ENCODE data around the gene CCDC69.

Gene CCDC69

DNA sequence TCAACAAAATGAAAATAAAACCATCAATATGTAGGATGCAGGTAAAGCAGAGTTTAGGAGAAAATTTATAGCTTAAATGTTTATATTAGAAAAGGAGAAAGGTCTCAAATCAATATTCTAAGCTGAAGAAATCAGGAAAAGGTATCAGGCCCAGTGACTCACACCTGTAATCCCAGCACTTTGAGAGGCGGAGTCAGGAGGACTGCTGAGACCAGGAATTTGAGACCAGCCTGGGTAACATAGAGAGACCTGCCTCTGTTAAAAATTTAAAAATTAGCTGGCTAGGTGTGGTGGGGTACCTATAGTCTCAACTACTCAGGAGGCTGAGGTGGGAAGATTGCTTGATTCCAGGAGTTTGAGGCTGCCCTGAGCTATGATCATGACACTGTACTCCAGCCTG, 32.2 kb downstream of the CCDC69 start:
- no peaks in the 10 kb centered on the region for H3K27me3 ChIP-seq (ENCODE audit: insufficient read depth, low read length)
- no peak overlapping the region for H3K27ac ChIP-seq (ENCODE audit: low read depth, low read length, poor library complexity, severe bottlenecking)
- no peaks in the 10 kb centered on the region for H3F3A ChIP-seq (ENCODE audit: insufficient read depth, low read length)
- peaks cover 13% of the 10 kb centered on the region for H3K9me3 ChIP-seq (ENCODE audit: low read length)
- H3K9ac ChIP-seq (ENCODE audit: low read length) = no peak overlapping the region
- peaks cover 19% of the 10 kb centered on the region for H3K79me2 ChIP-seq (ENCODE audit: insufficient read depth, low read length)
- no peak for TF ChIP-seq EZH2 (IDR thresholded peaks at IDR 0.05; ENCODE audit: borderline replicate concordance, low read length)
- TF ChIP-seq, protein P1, sequence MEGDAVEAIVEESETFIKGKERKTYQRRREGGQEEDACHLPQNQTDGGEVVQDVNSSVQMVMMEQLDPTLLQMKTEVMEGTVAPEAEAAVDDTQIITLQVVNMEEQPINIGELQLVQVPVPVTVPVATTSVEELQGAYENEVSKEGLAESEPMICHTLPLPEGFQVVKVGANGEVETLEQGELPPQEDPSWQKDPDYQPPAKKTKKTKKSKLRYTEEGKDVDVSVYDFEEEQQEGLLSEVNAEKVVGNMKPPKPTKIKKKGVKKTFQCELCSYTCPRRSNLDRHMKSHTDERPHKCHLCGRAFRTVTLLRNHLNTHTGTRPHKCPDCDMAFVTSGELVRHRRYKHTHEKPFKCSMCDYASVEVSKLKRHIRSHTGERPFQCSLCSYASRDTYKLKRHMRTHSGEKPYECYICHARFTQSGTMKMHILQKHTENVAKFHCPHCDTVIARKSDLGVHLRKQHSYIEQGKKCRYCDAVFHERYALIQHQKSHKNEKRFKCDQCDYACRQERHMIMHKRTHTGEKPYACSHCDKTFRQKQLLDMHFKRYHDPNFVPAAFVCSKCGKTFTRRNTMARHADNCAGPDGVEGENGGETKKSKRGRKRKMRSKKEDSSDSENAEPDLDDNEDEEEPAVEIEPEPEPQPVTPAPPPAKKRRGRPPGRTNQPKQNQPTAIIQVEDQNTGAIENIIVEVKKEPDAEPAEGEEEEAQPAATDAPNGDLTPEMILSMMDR (IDR thresholded peaks at IDR 0.05; ENCODE audit: low read length) = no peak
- peaks cover 92% of the 10 kb centered on the region for H3K36me3 ChIP-seq (ENCODE audit: insufficient read depth, low read length)
- H3K4me2 ChIP-seq (ENCODE audit: low read length) = no peak overlapping the region
- H3K4me1 ChIP-seq (ENCODE audit: insufficient read depth, low read length, severe bottlenecking) = peaks cover 11% of the 10 kb centered on the region
- H4K20me1 ChIP-seq (ENCODE audit: insufficient read depth, low read length) = no peaks in the 10 kb centered on the region
- no peak overlapping the region for H2AFZ ChIP-seq (ENCODE audit: low read length)
- no peaks in the 10 kb centered on the region for H3K9me2 ChIP-seq (ENCODE audit: low read depth, low read length)
- H3K4me3 ChIP-seq (ENCODE audit: low read depth, low read length, poor library complexity, severe bottlenecking) = no peak overlapping the region

DNA sequence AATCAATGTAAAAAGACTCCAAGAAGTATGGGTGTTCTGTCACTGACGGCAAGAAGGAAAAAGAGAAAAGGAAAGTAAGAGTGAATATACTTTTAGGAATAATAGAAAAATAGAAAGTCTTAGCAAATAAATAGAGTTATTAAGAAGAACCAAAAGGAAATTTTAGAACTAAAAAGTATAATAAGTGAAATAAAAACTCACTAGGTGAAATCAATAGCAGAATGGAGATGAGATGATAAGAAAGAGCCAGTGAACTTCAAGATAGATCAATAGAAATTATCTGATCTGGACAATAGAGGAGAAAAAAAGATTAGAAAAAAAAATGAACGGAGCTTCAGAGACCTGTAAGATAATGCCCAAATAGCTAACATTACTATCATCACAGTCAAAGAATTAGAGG, 34.7 kb downstream of the CCDC69 start:
- no peaks in the 10 kb centered on the region for H4K20me1 ChIP-seq (ENCODE audit: insufficient read depth, low read length)
- H3K9me2 ChIP-seq (ENCODE audit: low read depth, low read length) = no peaks in the 10 kb centered on the region
- H3K79me2 ChIP-seq (ENCODE audit: insufficient read depth, low read length) = peaks cover 19% of the 10 kb centered on the region
- no peaks in the 10 kb centered on the region for H3F3A ChIP-seq (ENCODE audit: insufficient read depth, low read length)
- peaks cover 13% of the 10 kb centered on the region for H3K9me3 ChIP-seq (ENCODE audit: low read length)
- H3K4me3 ChIP-seq (ENCODE audit: low read depth, low read length, poor library complexity, severe bottlenecking) = no peak overlapping the region
- no peak overlapping the region for H3K27ac ChIP-seq (ENCODE audit: low read depth, low read length, poor library complexity, severe bottlenecking)
- H2AFZ ChIP-seq (ENCODE audit: low read length) = no peak overlapping the region
- H3K27me3 ChIP-seq (ENCODE audit: insufficient read depth, low read length) = no peaks in the 10 kb centered on the region
- no peak overlapping the region for H3K4me2 ChIP-seq (ENCODE audit: low read length)
- no peaks in the 10 kb centered on the region for H3K4me1 ChIP-seq (ENCODE audit: insufficient read depth, low read length, severe bottlenecking)
- H3K36me3 ChIP-seq (ENCODE audit: insufficient read depth, low read length) = peaks cover 97% of the 10 kb centered on the region
- TF ChIP-seq, protein P1 (IDR thresholded peaks at IDR 0.05; ENCODE audit: low read length) = no peak
- TF ChIP-seq EZH2 (IDR thresholded peaks at IDR 0.05; ENCODE audit: borderline replicate concordance, low read length) = no peak
- H3K9ac ChIP-seq (ENCODE audit: low read length) = no peak overlapping the region

DNA sequence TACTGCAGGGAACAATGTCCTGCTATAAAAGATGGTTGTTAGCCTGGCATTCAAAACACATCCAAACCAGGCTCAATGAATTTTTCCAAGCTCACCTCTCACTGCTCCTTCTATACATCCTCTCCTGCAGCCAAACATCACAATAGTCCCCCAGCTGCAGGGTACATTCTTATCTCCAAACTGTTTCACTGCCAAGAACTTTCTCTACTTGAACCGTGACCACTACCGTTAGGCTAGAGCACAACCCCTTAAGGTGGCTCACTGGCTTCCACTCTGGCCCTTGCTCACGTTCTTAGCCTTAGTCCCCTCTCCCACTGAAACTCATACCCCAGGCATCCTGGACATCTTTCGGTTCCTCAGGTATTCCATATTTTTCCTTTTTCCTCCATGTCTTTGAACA, 37.4 kb downstream of the CCDC69 start:
- Histone ChIP-seq H3K9me2 (ENCODE audit: low read depth, low read length) (no peaks in the 10 kb centered on the region), H3K27me3 (ENCODE audit: insufficient read depth, low read length) (no peaks in the 10 kb centered on the region), H3F3A (ENCODE audit: insufficient read depth, low read length) (no peaks in the 10 kb centered on the region), H3K4me3 (ENCODE audit: low read depth, low read length, poor library complexity, severe bottlenecking) (no peak overlapping the region), H3K9me3 (ENCODE audit: low read length) (peaks cover 8% of the 10 kb centered on the region; the same call in 1 of the 2 replicates), H3K27ac (ENCODE audit: low read depth, low read length, poor library complexity, severe bottlenecking) (no peak overlapping the region), H4K20me1 (ENCODE audit: insufficient read depth, low read length) (no peaks in the 10 kb centered on the region), H3K36me3 (ENCODE audit: insufficient read depth, low read length) (peaks cover 97% of the 10 kb centered on the region), H3K4me1 (ENCODE audit: insufficient read depth, low read length, severe bottlenecking) (no peaks in the 10 kb centered on the region), H3K9ac (ENCODE audit: low read length) (no peak overlapping the region), H3K79me2 (ENCODE audit: insufficient read depth, low read length) (peaks cover 8% of the 10 kb centered on the region; the same call in 1 of the 2 replicates), H2AFZ (ENCODE audit: low read length) (no peak overlapping the region), H3K4me2 (ENCODE audit: low read length) (no peak overlapping the region)
- TF ChIP-seq, protein P1 (IDR thresholded peaks at IDR 0.05; ENCODE audit: low read length) = no peak
- TF ChIP-seq EZH2 (IDR thresholded peaks at IDR 0.05; ENCODE audit: borderline replicate concordance, low read length) = no peak

All from OCI-LY1 (cell line).